Coronary artery (tissue), 2 donors: ENCODE measurements around the gene PSME4.

Experiments
- DNase-seq: peaks from one replicate; pipeline ENCODE4 v3.0.0-alpha.2; 2017; ENCODE audit warnings: low spot score
- H3K27ac ChIP-seq, 2 donors: fragments of 200-600 bp; sonication (generic); one replicate each; pipeline ENCODE4 v1.5.1; 2016 to 2019
- H3K4me3 ChIP-seq: fragments of 200-600 bp; sonication (generic); 2 replicates; pipeline ENCODE4 v1.5.1; 2016; ENCODE audit warnings: mild to moderate bottlenecking, moderate library complexity
- CTCF ChIP-seq: fragments of 200-600 bp; sonication (generic); IDR thresholded peaks from one replicate; pipeline ENCODE4 v1.5.1; 2019; ENCODE audit warnings: antibody characterized with exemption

The PSME4 gene

GRCh38 chr2:53960476-53960875 lies 10.3 kb downstream of the PSME4 start:
- Histone ChIP-seq H3K27ac (no peak overlapping the region), H3K4me3 (no peak overlapping the region)
- TF ChIP-seq CTCF: no peak
- no peak for DNase-seq

- no peak overlapping the region for H3K27ac ChIP-seq
- no peak for TF ChIP-seq CTCF
- no peak for DNase-seq
- no peak overlapping the region for H3K4me3 ChIP-seq
These were observed 12.3 kb downstream of the PSME4 start for GRCh38 chr2:53958443-53958842.

GRCh38 chr2:53952519-53952918 lies 18.3 kb downstream of the PSME4 start:
- no peak for TF ChIP-seq CTCF
- no peak for DNase-seq
- Histone ChIP-seq H3K4me3 (no peak overlapping the region), H3K27ac (no peak overlapping the region)

- no peak for TF ChIP-seq CTCF
- Histone ChIP-seq H3K4me3 (no peak overlapping the region), H3K27ac (no peak overlapping the region)
- no peak for DNase-seq
These were observed 21.3 kb downstream of the PSME4 start for GRCh38 chr2:53949457-53949856.

- no peak overlapping the region for H3K27ac ChIP-seq
- TF ChIP-seq CTCF: no peak
These were observed 25.3 kb downstream of the PSME4 start for GRCh38 chr2:53945538-53945937.

GRCh38 chr2:53944542-53944941 lies 26.3 kb downstream of the PSME4 start:
- DNase-seq: no peak
- Histone ChIP-seq H3K4me3 (no peak overlapping the region), H3K27ac (no peak overlapping the region)
- no peak for TF ChIP-seq CTCF

More at GRCh38 chr2:53945538-53945937, 25.3 kb downstream of the PSME4 start:
- H3K4me3 ChIP-seq: no peak overlapping the region
- DNase-seq: no peak

GRCh38 chr2:53942280-53942679 lies 28.5 kb downstream of the PSME4 start:
- H3K4me3 ChIP-seq: no peak overlapping the region
- no peak for TF ChIP-seq CTCF
- no peak for DNase-seq
- H3K27ac ChIP-seq: no peak overlapping the region
